ENCODE results near the gene NYAP1.

The NYAP1 gene

GRCh38 chr7:100464210-100464660, 19.5 kb upstream of the NYAP1 start, which contains the start of gene SPACDR:
TSS of gene SPACDR (minus strand) at chr7:100464260. CDS start at chr7:100464025, 235 bp downstream.
- DNase-seq = no peak

GRCh38 chr7:100464791-100465190, 18.9 kb upstream of the NYAP1 start:
- no peak for DNase-seq

DNA sequence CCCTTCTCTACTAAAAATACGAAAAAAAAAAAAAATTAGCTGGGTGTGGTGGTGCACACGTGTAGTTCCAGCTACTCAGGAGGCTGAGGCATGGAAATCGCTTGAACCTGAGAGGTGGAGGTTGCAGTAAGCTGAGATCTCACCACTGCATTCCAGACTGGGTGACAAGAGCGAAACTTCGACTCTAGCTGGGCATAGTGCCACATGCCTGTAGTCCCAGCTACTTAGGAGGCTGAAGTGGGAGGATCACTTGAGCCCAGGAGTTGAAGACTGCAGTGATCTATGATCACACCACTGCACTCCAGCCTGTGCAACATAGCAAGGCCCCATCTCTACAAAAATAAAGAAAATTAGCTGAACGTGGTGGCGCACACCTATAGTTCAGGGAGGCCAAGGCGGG, 18.4 kb upstream of the NYAP1 start:
- no peak for DNase-seq

GRCh38 chr7:100465702-100466311, 17.9 kb upstream of the NYAP1 start:
- DNase-seq = peak; percentile 62 to 67

DNA sequence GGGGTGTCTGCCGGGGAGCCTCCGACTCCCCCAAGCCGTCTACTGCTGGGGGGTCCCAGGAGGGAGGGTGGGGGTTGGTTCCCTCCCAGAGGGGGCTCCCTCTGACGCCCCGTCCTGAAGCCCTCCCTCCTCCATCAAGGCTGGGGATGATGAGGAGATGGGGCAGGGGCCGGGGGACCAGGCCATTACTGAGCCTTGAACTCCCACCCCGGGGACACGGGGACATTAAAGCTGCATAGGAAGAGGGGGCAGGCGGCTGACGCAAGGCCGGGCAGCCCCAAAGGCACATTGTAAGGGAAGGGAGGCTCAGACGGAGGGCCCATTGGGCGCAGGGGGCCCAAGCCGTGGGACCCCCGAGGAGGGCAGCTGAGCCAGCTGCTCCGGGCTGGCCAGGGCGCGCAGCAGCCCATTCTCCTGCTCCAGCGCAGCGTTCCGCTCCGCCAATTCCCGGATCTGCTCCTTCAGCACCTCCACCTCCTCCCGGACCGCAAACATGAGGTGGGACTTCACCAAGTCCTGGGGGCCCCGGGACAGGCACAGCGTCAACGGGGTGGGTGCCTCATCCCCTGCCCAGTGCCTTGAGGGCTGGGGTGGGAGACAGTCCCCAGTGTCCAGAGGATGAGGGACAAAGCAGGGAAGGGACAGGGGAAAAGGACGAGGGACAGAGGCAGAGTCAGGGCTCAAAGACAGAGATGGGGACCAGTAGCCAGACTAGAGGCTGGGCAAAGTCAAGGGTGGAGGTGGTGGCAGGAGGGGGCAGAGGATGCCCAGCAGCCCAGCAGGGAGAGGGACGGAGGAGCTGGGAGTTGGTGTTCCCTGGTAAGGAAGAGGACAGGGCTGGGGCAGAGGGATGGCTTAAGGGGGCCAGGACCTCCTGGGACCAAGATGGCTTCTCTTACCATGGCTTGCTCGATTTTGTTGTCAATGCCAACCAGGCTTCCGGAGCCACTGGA, 16.8 kb upstream of the NYAP1 start:
- no peak for DNase-seq

GRCh38 chr7:100467638-100468373, 15.9 kb upstream of the NYAP1 start:
- DNase-seq = no peak

DNA sequence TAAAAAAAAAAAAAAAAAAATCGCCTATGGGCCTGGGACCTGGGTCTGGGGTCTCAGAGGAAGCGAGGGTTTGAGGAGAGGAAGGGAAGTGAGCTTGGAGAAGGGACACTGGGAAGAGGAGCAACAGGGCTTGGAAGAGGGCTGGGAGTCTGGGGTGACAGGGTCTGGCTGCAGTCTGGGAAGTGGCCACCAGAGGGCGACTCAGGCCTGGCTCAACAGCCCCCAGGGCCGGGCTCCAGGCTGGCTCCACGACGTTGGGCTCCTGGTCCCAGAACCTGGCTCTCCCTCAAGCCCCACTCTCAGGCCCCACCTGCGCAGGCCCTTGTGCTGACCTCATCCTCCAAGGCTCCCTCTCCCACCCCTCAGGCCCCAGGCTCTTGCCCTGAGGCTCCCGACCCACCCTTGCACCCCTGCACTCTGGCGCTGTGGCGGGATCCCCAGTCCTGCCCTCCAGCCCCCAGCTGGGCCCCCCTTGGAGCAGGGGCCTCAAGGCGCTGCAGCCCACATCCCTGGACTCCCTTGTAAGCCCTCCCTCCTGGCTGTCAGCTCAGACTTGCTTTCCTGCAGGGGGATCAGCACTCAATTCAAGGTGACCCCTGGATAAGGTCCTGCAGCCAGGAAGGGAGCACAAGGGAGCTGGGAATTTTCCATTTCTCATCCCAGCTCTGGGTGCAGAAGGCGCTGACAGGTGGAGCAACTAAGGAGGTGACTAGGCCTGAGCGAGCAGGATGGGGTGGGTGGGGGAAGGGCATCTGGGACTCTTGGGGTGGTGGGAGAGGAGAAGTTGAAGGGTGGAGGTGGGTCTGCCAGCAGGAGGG, 14.3 kb upstream of the NYAP1 start:
- DNase-seq = peak; percentile 62 to 68

- no peak for DNase-seq
Observed at GRCh38 chr7:100471021-100471420, 12.7 kb upstream of the NYAP1 start.

DNA sequence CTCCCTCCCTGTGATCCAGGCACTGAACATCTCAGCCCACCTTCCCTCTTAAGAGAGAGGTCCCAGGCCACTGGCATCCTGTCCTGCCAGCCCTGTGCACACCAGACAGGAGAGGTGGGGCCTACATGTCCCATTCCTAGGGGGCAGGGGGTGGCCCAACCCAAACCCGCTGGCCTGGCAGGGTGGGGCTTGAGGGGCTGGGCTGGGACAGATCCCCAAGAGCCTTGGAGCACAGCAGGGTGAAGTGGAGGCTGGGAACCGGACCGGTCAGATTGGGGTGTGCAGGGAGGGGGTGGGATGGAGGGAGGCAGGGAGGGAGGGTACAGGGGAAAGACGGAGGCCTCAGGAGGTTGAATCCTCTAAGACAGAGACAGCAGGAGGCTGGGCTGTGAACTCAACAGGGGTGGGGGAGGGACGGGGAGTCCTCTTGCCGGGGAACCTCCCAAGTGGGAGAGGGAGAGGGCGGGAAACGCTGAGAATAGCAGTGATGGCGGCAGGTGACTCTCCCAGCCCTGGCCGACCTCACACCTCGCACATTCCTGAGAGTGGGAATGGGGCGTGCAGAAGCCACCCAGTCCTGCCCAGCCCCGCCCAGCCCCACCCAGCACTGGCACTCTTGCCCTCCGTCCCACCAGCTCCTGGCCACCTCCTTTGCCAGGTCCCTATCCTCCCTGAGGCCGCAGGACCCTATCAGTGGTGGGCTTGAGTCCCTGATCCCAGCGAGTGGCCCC, 11.4 kb upstream of the NYAP1 start:
- no peak for DNase-seq

GRCh38 chr7:100472854-100473499, 10.8 kb upstream of the NYAP1 start:
- peak; percentile 40 to 62 for DNase-seq

DNA sequence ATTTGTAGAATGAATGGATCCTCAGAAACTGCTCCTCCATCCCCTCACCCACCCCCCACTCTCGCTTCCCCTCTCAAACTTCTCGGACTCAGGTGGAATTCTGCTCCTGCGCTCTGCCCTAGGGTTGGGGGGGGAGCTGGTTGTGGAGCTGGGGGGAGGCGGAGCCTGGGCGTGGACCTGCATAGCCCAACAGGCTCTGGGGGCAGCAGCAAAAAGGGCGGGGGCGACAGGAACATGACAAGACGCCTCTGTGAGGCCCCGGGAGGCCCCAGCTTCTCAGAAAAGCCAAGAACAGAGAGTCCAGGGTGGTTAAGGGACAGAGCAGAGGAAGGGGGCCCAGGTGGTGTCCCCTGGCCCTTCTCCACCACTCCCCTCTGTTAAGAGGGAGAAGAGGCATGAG, 8.2 kb upstream of the NYAP1 start:
- no peak for DNase-seq

- DNase-seq = peak; percentile 24 to 26
Observed at GRCh38 chr7:100476101-100476780, 7.5 kb upstream of the NYAP1 start.

DNA sequence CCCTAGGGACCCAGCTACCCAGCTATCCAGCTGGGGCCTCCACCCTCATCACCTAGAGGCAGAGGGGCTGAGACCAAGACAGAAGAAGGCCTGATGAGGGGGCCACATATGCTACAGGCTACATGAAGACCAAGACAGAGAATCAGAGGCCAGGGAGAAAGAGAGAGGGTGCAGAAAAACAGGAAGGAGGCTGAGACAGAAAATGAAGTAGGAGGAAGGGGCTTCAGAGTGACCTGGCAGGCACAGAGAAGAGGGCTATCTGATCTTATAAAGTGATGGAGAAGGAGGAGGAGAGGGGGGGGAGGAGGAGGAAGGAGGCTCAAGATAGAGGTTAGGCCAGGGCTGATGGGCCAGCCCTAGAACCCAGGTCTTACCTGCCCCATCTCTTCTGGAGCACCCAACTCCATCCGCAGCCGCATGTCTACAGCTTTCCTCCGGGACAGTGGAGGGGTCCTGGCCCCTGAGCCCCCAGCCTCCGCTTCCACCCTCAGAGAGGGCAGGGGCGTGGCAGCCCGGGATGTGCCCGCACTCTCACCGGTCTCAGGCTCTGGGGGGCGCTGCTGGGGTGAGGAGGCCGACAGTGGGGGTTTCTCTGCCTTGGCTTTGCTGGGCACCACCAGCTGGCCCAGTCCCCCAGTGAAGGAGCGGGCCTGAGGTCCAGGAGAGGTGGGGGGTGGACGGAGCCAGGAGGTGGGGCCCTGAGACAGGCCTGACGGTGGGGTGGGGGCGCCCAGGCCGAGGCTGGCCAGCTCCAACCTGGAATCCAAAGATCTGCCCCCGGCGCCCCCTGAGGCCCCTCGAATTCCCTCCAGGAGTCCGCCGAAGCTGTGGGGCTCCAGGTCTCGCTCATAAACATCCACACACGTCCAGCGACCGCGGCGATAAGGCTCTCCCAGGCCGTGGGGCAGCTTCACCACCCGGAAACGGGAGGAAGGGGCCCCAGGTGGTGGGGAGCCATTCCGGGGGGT, 6.5 kb upstream of the NYAP1 start:
- peak in 1 of 2 experiments; percentile 36 for DNase-seq

GRCh38 chr7:100477871-100478267, 5.9 kb upstream of the NYAP1 start:
- no peak for DNase-seq

- DNase-seq = peak; percentile 97 to 98
Observed at GRCh38 chr7:100478958-100479660, 4.6 kb upstream of the NYAP1 start, which contains the start of gene TSC22D4. TSS of gene TSC22D4 (minus strand) at chr7:100479214. CDS start at chr7:100478038, 1,176 bp downstream.

DNA sequence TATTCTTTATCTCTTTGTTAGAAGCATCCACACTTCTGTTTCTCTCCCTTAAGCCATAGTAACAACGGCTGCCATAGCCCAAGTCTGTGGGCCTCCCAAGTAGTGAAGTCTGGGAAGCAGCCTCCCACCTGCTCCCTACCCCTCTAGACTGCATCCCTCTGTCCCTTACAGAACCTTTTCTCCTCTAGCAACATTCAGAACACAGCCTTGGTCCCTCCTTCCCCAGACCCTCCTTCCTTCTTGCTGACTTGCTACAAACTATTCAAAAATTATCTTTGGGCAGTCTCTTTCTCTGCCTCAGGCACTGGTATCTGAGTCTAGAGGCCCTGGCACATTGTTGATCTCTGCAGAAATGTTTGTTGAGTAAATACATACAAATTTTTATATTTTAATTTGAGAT, 2.3 kb upstream of the NYAP1 start:
- DNase-seq = no peak

DNA sequence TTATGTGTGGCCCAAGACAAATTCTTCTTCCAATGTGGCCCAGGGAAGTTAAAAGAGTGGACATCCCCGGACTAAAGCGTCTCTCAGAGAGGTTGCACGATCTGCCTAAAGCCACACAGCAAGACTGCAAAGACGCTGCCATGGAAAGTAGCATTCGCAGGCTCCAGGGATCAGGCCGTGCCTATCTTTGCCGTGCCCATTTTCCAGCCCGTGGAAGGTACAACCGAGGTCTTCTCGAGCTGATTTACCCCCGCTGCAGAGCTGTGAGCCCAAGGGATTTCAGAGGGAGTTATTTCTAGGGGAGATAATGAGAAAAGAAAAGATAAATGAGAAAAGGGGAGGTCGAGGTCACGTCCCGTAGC, 1.0 kb upstream of the NYAP1 start:
- peak in 1 of 2 experiments; percentile 16 for DNase-seq

DNA sequence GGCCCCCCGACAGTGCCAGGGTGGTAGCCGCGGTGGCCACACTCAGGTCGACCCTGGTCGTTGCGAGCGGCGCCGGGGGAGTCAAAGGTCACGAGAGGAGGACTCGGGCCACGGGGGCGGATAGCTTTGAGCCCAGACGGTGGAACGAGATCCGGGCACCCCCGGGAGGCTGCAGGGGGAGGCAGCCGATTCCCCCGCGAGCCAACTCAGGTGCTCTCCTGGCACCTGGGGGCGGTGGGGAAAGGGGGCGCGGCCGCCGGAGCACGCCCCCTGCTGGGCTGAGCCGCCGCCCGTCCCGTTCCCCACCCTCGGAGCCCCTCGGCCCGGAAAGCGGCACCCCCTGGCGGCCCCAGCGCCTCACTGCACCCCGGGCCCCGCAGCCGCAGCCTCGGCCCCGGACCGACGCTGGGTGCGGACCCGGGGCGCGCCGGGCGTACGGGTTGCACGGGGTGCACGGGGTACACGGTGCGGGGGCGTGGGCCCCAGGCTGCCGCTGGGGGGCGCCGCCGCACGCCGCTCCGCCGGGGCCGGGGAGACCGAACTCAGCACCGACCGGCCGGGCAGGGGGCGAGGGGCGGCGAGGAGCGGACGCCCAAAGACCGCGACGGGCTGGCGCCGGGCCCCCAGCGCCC, 521 bp upstream of the NYAP1 start:
- peak; percentile 31 to 39 for DNase-seq
